ENCODE data around the gene KCNG1.

The KCNG1 gene

GRCh38 chr20:51014797-51015722 lies 7.8 kb downstream of the KCNG1 start:
- in situ Hi-C loops (cut with HindIII; ENCODE audit: low sequenced_read_pairs) = no loop called here

GRCh38 chr20:51013577-51014330 lies 9.2 kb downstream of the KCNG1 start:
- in situ Hi-C loops (cut with HindIII; ENCODE audit: low sequenced_read_pairs) = no loop called here

DNA sequence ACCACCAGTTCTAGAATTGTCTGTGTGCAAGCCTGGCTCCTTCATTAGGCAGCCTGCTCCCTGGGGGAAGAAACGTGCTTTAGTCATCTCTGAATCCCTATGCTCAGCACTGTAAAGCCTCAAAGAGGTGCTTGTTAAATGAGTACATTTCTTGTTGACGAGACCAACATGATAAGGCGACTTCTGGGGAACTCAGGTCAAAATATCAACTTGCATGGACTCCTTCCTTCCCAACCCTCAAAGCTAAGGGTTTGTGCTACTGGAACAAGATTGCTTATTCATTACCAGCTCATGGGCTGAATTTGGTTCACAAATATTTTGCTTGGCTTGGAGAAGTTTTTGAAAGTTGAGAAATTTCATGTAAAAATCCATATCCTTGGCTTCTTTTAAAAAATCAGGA lies 10.6 kb downstream of the KCNG1 start:
- in situ Hi-C loops (cut with HindIII; ENCODE audit: low sequenced_read_pairs) = no loop called here

DNA sequence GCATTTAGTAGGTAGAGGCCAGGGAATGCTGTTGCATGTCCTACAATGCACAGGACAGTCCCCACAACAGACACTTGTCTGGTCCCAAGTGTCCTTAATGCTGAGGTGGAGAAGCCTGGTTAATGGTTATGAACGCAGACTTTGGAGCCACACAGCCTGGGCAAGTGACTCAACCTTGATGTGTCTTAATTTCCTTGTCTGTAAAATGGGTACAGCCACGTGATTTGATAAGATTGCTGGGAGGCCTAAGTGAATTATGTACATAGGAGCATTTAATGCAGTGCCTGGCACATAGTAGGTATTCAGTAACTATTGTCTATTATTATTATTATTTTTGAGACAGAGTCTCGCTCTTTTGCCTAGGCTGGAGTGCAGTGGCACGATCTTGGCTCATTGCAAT lies 11.4 kb downstream of the KCNG1 start:
- in situ Hi-C loops (cut with HindIII; ENCODE audit: low sequenced_read_pairs) = no loop called here

DNA sequence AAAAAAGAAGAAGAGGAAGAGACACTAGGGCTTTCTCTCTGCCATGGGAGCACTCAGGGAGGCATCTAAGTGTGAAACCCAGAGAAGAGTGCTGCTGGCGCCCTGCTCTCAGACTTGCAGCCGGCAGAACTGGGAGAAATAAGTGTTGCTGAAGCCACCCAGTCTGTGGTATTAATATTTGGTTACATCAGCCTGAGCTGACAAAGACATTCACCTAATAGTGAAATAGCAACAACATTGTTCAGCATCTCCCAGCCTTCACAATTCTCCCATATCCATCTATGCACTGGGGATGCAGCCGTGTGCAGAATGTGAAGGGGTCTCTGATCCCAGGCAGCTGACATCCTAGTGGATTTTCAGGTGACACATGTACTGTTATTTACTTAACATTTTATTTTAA lies 12.0 kb downstream of the KCNG1 start:
- in situ Hi-C loops (cut with HindIII; ENCODE audit: low sequenced_read_pairs) = no loop called here

DNA sequence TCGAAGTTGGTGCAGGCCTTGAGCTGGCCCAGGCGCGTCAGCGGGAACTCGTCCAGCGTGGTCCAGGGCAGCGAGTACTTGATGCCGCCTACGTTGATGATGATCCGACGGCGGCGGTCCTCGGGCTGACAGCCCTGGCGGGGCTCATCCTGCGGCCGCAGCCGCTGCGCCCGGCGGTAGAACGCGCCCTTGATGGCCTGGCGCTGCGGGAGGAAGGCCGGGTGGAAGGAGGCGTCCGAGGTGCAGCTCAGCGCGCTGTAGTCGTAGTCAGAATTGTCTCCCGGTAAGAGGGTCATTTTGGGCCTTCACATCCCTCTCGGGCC lies 12.9 kb downstream of the KCNG1 start:
- in situ Hi-C loops (cut with HindIII; ENCODE audit: low sequenced_read_pairs) = no loop called here

GRCh38 chr20:51009303-51010042 lies 13.4 kb downstream of the KCNG1 start:
- in situ Hi-C loops (cut with HindIII; ENCODE audit: low sequenced_read_pairs) = loop anchor here (5.0 to 10.0 kb wide), 4 partner anchors 75 to 588 kb away; no protein-coding TSS in a partner anchor

GRCh38 chr20:51008718-51009117 lies 14.2 kb downstream of the KCNG1 start:
- in situ Hi-C loops (cut with HindIII; ENCODE audit: low sequenced_read_pairs) = loop anchor here (5.0 to 10.0 kb wide), 4 partner anchors 76 to 589 kb away; no protein-coding TSS in a partner anchor

DNA sequence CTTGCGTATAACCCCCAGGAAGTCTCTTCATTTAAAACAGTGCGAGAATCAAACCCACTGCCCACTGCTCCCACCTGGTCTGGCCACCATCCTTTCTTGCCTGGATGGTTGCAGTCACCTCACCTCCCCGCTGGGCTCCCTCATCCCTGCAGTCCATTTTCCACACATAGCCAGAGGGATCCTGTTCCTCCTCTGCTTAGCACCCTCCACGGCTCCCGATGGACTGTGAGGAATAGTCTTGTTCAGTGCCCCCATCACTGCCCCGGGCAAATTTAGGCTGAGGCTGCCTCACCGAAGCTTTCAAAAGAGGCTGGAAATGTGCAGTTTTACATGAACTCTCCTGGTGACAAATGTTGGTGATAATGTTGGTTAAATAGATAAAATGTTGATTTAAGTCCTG lies 17.7 kb downstream of the KCNG1 start:
- in situ Hi-C loops (cut with HindIII; ENCODE audit: low sequenced_read_pairs) = loop anchor here (5.0 to 10.0 kb wide), 4 partner anchors 80 to 592 kb away; no protein-coding TSS in a partner anchor

- in situ Hi-C loops (cut with HindIII; ENCODE audit: low sequenced_read_pairs) = loop anchor here (5.0 to 10.0 kb wide), 4 partner anchors 80 to 593 kb away; no protein-coding TSS in a partner anchor
Observed at GRCh38 chr20:51004781-51005180, 18.1 kb downstream of the KCNG1 start.

DNA sequence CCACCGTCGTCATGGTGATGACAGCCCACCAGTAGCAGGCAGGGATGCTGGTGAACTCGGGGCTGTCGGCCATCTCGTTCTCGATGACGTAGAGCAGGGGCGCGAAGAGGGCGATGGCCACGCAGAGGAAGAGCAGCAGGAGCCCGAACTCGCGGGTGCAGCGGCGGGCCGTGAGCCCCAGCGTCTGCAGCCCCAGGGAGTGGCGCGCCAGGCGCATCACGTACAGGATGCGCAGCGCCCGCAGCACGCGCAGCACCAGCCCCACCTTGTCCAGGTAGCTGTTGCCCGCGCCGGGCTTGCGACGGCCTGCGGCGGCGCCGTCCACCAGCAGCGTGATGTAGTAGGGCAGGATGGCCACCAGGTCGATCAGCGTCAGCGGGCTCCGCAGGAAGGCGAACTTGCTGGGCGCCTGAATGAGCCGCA lies 18.6 kb downstream of the KCNG1 start:
- in situ Hi-C loops (cut with HindIII; ENCODE audit: low sequenced_read_pairs) = loop anchor here (10.0 kb wide), 2 partner anchors 80 to 280 kb away; no protein-coding TSS in a partner anchor

DNA sequence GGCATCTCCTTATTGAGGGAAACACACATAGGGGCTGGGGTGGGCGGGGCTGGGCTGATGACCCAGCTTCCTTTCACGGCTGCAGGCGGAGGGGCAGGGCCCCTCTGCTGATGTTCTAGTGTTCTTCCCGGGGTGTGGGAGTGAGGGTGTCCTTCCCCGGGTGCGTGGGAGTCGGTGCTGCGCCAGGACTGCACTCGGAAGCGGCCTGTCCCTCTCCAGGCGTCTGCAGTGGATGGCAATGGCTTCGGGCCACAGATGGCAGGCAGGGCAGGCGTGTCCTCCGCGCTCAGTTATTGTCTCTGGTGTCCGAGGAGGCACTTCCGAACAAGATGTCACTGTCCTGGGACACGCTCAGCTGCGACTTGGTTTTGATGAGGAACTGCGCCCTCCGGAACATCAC lies 19.2 kb downstream of the KCNG1 start:
- in situ Hi-C loops (cut with HindIII; ENCODE audit: low sequenced_read_pairs) = loop anchor here (10.0 kb wide), 2 partner anchors 81 to 281 kb away; no protein-coding TSS in a partner anchor

- in situ Hi-C loops (cut with HindIII; ENCODE audit: low sequenced_read_pairs) = loop anchor here (10.0 kb wide), 2 partner anchors 82 to 282 kb away; no protein-coding TSS in a partner anchor
Observed at GRCh38 chr20:51002633-51003032, 20.3 kb downstream of the KCNG1 start.

DNA sequence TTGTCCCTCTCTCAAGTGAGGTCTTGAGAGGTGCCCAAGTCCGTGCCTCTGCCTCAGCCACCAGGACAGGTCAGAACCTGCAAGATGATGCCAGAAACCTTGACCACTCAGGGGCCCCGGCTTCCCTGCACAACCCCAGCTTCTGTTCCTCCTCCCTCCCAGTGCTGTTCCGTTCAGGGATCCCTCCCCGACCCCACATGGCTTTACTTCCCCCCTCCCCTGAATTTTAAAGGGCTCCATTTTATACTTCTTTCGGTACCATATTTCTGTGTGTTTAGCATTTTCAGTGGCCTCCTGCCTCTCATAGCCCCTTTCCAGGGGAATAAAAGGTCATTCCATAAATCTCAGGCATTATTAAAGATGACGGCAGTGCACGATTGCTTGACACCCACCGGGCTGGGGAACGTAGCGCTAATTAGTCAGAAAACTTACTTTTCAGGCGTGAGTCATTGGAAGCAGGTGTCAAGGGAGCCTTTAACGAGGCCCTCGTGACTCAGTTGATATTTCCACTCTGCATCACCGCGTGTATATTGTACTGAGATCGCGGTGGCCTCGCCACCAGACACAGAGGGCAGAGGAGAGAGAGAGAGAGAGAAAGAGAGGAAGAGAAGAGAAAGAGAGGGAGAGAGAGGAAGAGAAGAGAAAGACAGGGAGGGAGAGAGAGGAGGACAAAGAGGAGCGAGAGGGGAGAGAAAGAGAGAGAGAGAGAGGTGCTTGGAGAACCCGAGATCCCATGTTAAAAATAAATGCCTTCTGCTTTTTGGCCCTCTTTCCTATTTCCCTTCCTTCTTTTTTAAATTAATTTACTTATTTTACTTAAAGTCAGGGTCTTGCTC lies 21.3 kb downstream of the KCNG1 start:
- in situ Hi-C loops (cut with HindIII; ENCODE audit: low sequenced_read_pairs) = loop anchor here (10.0 kb wide), 2 partner anchors 83 to 283 kb away; no protein-coding TSS in a partner anchor

DNA sequence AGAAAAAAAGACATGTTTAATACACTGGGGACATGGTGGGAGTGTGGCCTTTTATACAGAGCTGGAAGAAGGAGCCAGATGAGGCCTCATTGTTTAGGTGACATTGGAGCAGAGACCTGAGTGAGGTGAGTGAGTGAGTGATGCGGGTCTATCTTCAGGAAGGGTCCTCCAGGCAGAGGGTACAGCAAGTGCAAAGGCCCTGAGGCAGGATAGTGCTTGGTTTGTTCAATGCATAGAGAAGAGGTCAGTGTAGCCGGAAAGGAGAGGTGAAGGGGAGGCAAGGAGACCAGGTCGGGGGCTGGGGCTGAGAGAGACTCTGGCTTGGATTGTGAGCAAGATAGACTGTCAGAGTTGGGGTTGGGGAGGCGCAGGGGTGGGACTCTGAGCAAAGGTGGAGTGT lies 23.6 kb downstream of the KCNG1 start:
- in situ Hi-C loops (cut with HindIII; ENCODE audit: low sequenced_read_pairs) = no loop called here

- in situ Hi-C loops (cut with HindIII; ENCODE audit: low sequenced_read_pairs) = no loop called here
Observed at GRCh38 chr20:50996901-50997865, 25.7 kb downstream of the KCNG1 start.

DNA sequence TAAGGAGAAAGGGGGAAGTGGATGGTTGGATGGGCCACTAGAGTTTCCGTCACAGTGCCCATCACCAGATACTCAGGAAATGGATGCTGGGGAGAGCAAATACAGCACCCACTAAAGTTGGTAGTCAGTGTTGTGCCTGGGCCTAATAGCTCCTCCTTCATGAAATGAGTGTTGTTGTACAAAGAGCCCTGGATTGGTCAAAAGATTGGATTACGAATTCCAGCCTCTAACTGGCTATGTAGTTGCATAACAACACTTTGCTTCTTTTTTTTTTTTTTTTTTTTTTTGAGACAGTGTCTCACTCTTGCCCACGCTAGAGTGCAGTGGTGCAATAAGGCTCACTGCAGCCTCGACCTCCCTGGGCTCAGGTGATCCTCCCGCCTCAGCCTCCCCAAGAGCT lies 27.4 kb downstream of the KCNG1 start:
- in situ Hi-C loops (cut with HindIII; ENCODE audit: low sequenced_read_pairs) = no loop called here

GRCh38 chr20:50993876-50994275 lies 29.0 kb downstream of the KCNG1 start:
- in situ Hi-C loops (cut with HindIII; ENCODE audit: low sequenced_read_pairs) = no loop called here
